Motor neuron (in vitro differentiated cells): ENCODE data around the gene SCNN1A. TPM values are rescaled to one million over a fixed set of nuclear protein-coding genes. Genes with fewer than 3 reads are reported as not detected.

ENCODE experiments used
- ATAC-seq, 8 experiments: fragments of 200-7000 bp; cut with Tn5 transposase; replicated peaks in 6 of 8; 2 replicates each; pipeline ENCODE4 v1.8.0; 2021; ENCODE audit warnings: mild to moderate bottlenecking in 8 of 8, moderate library complexity in 8 of 8
- H3K27ac ChIP-seq, 2 donors: fragments of 250-450 bp; sonication (Bioruptor Pico); 2 replicates each; pipeline ENCODE4 v1.9.0; 2021; ENCODE audit warnings: antibody characterized with exemption in 2 of 2, mild to moderate bottlenecking in 2 of 2, moderate library complexity in 1 of 2
- H3K4me1 ChIP-seq, 2 donors: fragments of 250-450 bp; sonication (Bioruptor Pico); replicated peaks in 1 of 2; 2 replicates each; pipeline ENCODE4 v1.6.1; 2021; ENCODE audit warnings: antibody characterized with exemption in 2 of 2, mild to moderate bottlenecking in 2 of 2, moderate library complexity in 1 of 2
- H3K4me3 ChIP-seq, 5 donors: fragments of 250-450 bp; sonication (Bioruptor Pico); 2 replicates each; pipeline ENCODE4 v1.9.0; 2021; ENCODE audit warnings: antibody characterized with exemption in 5 of 5, mild to moderate bottlenecking in 5 of 5, moderate library complexity in 4 of 5
- WGBS, 10 experiments: fragments of 450-650 bp; shearing (Covaris generic); methylation state at CpG; one replicate each; pipeline ENCODE4 v1.0.0; 2022; 5-methylcytosine and 5-hydroxymethylcytosine counted together
- in situ Hi-C, 9 experiments: fragments of 400-800 bp; cut with MboI; loops; one replicate each; pipeline ENCODE4 v1.15.0; 2021; ENCODE audit warnings: low sequenced_read_pairs in 9 of 9, low pct_unique_long_range_greater_than_20kb in 2 of 9; ENCODE audit not compliant: unreplicated experiment in 9 of 9
- total RNA-seq, 8 experiments: library from RNA; unstranded; fragments of 300-600 nt; gene quantifications; 2 replicates each; pipeline versions ENCODE4 v1.2.3 to v1.2.4, GENCODE V29; 2022

SCNN1A gene
- total RNA-seq, 8 experiments from 2014 or later = 0.11 to 4.1 (median 1.6) TPM; not detected in 1

- in situ Hi-C loops = no loop called here
- 53 to 100% (median 80%) methylated on average over 2 to 7 of the region's 14 CpGs; no CpG with 5 or more reads in 1 of the 10 experiments for WGBS, 10 experiments
- Histone ChIP-seq H3K4me1 (peaks cover 7 to 22% of the 10 kb centered on the region in 2 donors), H3K4me3 (no peak overlapping the region), H3K27ac (no peak overlapping the region)
- ATAC-seq = no peak
Measured at GRCh38 chr12:6380141-6381121, 5.1 kb upstream of the SCNN1A start.

- H3K4me1 ChIP-seq = peaks cover 7 to 19% of the 10 kb centered on the region in 2 donors
- WGBS, 10 experiments = 84 to 100% (median 98%) methylated on average over 2 to 10 of the region's 13 CpGs; no CpG with 5 or more reads in 3 of the 10 experiments
- no peak overlapping the region for H3K27ac ChIP-seq
- H3K4me3 ChIP-seq = no peak overlapping the region
- in situ Hi-C loops = no loop called here
- ATAC-seq = no peak
Measured at GRCh38 chr12:6378709-6379472, 3.5 kb upstream of the SCNN1A start.

- Histone ChIP-seq H3K27ac (no peak overlapping the region), H3K4me3 (no peak overlapping the region), H3K4me1 (peaks cover 9 to 20% of the 10 kb centered on the region in 2 donors)
- ATAC-seq = peak in 2 of 8 experiments; percentile 36 to 47
- in situ Hi-C loops = no loop called here
- WGBS, 10 experiments = 7 to 100% (median 56%) methylated on average over 1 to 4 of the region's 4 CpGs; no CpG with 5 or more reads in 4 of the 10 experiments
Measured at GRCh38 chr12:6377667-6377994, 2.3 kb upstream of the SCNN1A start.

GRCh38 chr12:6376870-6377666 lies 1.7 kb upstream of the SCNN1A start:
- in situ Hi-C loops = no loop called here
- WGBS, 10 experiments = 70 to 100% (median 75%) methylated on average over 1 to 7 of the region's 10 CpGs; no CpG with 5 or more reads in 2 of the 10 experiments
- peaks cover 14 to 24% of the 10 kb centered on the region in 2 donors for H3K4me1 ChIP-seq
- H3K27ac ChIP-seq = no peak overlapping the region
- H3K4me3 ChIP-seq = no peak overlapping the region
- peak in 3 of 8 experiments; percentile 3 to 15 (median 3) for ATAC-seq

DNA sequence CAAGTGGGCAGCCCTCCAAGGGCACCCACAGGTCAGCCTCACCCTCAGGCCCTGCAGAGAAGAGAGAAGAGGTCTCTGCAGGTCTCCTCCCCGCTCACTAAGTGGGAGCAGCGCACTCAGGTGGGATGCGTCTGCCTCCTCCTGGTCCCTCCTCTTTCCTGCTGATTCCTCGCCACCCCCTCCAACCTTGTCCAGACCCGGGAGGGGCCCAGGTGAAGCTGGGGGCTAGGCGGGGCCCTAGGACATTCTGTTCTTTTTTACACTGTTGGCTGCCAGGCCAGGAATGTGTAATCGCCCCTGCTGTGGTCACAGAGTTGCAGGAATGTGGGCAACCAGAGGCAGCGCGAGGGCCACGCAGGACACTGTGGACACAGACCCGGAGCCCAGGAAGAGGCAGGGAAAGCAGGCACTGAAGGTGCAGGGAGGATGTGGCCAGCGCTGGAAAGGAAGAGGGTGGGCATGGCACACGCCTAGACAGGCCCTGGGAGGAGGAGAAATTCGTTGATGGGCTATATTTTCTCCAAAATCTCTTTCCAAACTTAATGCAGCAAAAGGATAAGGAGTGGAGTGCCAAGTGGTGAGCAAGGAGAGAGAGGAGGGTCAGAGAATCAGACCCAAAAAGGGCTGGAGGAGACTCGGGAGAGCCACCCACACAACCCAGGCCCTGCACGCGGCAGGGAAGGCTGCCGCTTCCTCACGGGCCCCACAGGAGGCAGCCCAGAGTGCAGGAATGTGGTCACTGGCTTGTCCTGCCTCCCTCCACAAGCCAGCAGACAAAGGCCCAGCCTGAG lies 911 bp upstream of the SCNN1A start:
- peaks cover 16 to 24% of the 10 kb centered on the region in 2 donors for H3K4me1 ChIP-seq
- H3K27ac ChIP-seq = no peak overlapping the region
- ATAC-seq = peak; percentile 61 to 90 (median 78)
- no peak overlapping the region for H3K4me3 ChIP-seq
- in situ Hi-C loops = no loop called here
- 19 to 70% (median 38%) methylated on average over 1 to 6 of the region's 19 CpGs; no CpG with 5 or more reads in 2 of the 10 experiments for WGBS, 10 experiments

DNA sequence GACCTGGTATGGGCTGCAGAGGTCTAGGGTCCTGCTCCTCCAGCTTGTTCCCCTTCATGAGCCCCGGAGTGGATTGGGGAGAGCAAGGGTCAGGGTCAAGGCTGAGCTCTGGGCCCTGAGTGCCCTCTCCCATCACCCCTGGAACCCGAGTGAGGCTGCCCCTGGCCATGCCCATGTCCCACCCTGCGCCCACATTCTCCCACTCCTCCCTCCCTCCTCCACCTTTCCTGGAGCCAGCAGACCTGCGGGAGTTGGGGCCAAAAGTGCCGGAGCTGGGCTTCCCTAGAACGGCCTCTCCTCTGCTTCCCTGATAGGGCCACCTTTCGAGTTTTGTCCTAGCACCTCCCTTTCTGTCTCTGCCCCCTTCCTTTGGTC lies 590 bp downstream of the SCNN1A start:
- 60 to 67% methylated on average over 1 to 5 of the region's 7 CpGs; no CpG with 5 or more reads in 8 of the 10 experiments for WGBS, 10 experiments
- ATAC-seq = no peak
- Histone ChIP-seq H3K4me3 (no peak overlapping the region), H3K4me1 (peaks cover 16 to 29% of the 10 kb centered on the region in 2 donors), H3K27ac (no peak overlapping the region)
- in situ Hi-C loops = no loop called here

GRCh38 chr12:6374028-6374785 lies 1.2 kb downstream of the SCNN1A start:
- no peak for ATAC-seq
- WGBS, 10 experiments = 90 to 100% (median 97%) methylated on average over 6 to 16 of the region's 24 CpGs; no CpG with 5 or more reads in 6 of the 10 experiments
- in situ Hi-C loops = no loop called here
- H3K4me3 ChIP-seq = no peak overlapping the region
- no peak overlapping the region for H3K27ac ChIP-seq
- H3K4me1 ChIP-seq = peaks cover 16 to 29% of the 10 kb centered on the region in 2 donors

DNA sequence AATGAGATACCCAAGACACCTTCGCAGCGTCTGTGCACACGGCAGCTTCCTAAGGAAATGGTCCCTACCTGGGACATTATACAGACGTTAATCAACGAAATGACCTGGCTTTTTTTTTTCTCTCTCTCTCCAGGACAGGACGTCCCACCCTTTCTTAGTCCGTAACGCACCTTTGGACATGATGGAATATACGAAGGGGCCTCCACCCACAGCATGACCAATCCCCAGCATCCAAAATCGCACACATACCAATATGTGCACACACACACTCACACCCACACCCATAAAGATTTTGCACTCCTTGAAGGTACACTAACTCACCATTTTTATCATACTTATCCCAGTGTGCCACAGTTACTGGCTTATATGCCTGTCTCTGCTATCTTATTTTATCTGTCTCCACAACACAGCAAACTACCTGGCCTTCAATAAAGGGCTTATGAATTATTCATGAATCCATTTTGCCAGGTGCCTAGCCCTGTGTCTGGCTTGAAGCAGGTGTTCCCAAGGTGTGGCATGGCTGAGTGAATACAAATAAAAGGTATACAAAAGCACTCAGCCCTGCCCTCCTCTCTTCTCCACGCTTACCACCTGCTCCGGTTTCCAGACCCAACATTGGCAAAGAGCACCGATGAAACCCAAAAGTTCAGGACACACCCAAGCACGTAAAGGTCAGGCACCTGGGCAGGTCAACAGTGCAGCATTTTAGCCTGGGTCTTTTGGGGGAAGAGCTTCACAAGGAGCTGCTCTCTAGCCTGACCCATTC lies 2.2 kb downstream of the SCNN1A start:
- 0 to 87% (median 61%) methylated on average over 1 to 11 of the region's 14 CpGs; no CpG with 5 or more reads in 2 of the 10 experiments for WGBS, 10 experiments
- Histone ChIP-seq H3K4me3 (no peak overlapping the region), H3K27ac (no peak overlapping the region), H3K4me1 (peaks cover 16 to 29% of the 10 kb centered on the region in 2 donors)
- peak in 1 of 8 experiments; percentile 4 for ATAC-seq
- in situ Hi-C loops = no loop called here

DNA sequence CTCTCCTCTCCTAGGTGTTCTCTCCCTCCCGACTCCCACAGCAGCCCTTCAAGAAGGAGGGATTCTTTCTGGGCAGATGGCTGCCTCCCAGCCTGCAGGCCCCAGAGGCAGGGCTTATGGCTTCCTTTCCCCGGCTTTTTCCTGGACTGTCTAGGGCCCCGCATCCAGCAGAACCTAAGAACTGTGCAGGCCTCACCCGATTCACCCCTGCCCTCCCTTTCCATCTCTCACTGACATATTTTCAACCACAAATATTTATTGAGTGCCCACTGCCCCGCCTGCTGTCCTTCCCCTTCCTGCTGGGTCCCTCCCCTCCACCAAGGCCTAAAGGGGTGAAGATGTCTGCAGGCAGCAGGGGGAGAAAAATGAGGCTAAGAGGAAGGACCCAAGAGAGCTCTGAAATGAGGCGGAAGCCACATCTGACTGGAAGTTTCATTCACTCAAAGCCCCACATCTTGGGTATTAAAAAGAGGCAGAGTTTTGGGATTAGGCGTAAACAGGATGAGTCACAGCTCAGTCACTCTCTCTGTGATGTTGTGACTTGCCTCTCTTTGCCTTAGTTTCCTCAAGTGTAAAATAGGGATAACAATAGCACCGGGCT lies 2.9 kb downstream of the SCNN1A start:
- H3K4me1 ChIP-seq = peaks cover 16 to 29% of the 10 kb centered on the region in 2 donors
- H3K27ac ChIP-seq = peak overlapping the region in 1 of 2 donors; percentile 28
- in situ Hi-C loops = no loop called here
- ATAC-seq = peak; percentile 7 to 66 (median 60)
- H3K4me3 ChIP-seq = no peak overlapping the region
- WGBS, 10 experiments = 0 to 56% (median 7%) methylated on average over 1 to 3 of the region's 8 CpGs; no CpG with 5 or more reads in 5 of the 10 experiments

DNA sequence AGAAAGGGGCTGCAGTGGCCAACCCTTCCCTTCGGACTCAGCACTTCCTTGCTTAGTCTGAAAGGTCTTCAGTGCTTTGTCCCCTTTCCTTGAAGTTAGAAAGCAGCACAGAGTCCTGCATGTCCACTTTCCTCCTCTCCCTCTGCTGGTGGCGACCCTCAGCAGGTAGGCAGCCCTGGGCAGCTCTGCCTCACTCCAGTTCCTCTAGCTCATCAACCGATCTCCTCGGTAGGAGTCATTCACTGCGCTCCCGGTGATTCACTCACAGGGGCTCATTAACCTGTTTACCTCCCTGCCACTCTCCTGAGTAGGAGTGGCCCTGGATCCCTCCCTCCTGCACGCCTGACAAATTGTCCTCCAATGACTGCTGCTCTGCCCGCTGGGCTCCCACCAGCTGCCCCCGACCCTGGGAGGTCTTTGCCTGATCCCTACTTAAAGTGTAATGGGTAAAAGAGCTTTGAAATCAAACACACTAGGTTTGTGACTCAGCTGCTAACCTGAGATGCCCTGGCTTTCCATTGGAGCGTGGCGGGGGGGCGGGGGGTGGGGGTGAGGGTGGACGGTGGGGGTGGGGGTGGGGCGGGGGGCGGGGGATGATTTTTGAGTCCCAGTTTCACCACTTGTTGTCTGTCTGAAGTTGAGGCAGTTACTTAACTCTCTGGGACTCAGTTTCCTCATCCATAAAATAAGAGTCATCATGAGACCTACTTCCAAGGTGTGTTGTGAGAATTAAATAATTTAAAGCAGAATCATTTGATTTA lies 4.2 kb downstream of the SCNN1A start:
- Histone ChIP-seq H3K4me3 (no peak overlapping the region), H3K4me1 (peaks cover 9 to 17% of the 10 kb centered on the region in 2 donors), H3K27ac (no peak overlapping the region)
- in situ Hi-C loops = no loop called here
- 43 to 92% (median 50%) methylated on average over 2 to 5 of the region's 15 CpGs; no CpG with 5 or more reads in 5 of the 10 experiments for WGBS, 10 experiments
- peak in 5 of 8 experiments; percentile 63 to 81 (median 78) for ATAC-seq
